Peyer's patch (tissue), 4 donors: ENCODE data around the gene PCSK5. TPM values are rescaled to one million over a fixed set of nuclear protein-coding genes. Genes with fewer than 3 reads are reported as not detected.

ENCODE experiments used
- DNase-seq, 3 donors: peaks; one replicate each; pipeline ENCODE4 v3.0.0-alpha.2; 2017 to 2019
- H3K27ac ChIP-seq, 4 donors: fragments of 200-600 bp; sonication (generic); one replicate each; pipeline ENCODE4 v1.5.1; 2016 to 2019
- H3K27me3 ChIP-seq, 2 donors: fragments of 200-600 bp; sonication (generic); one replicate each; pipeline ENCODE4 v1.5.1; 2019
- H3K36me3 ChIP-seq, 3 donors: fragments of 200-600 bp; sonication (generic); one replicate each; pipeline ENCODE4 v1.5.1; 2016 to 2019
- H3K4me1 ChIP-seq, 4 donors: fragments of 200-600 bp; sonication (generic); one replicate each; pipeline ENCODE4 v1.5.1; 2016 to 2019
- H3K4me3 ChIP-seq, 4 donors: fragments of 200-600 bp; sonication (generic); 1 replicate in 3 of 4; 2 replicates in 1 of 4; pipeline ENCODE4 v1.5.1; 2016 to 2019; ENCODE audit warnings: mild to moderate bottlenecking in 1 of 4
- H3K9me3 ChIP-seq, 4 donors: fragments of 200-600 bp; sonication (generic); one replicate each; pipeline ENCODE4 v1.5.1; 2016 to 2019; ENCODE audit warnings: mild to moderate bottlenecking in 1 of 4
- POLR2A ChIP-seq, 2 donors: fragments of 450-650 bp; IDR thresholded peaks; one replicate each; pipeline ENCODE4 v1.5.1; 2017; ENCODE audit warnings: antibody characterized with exemption in 2 of 2, mild to moderate bottlenecking in 2 of 2, moderate library complexity in 2 of 2
- total RNA-seq, 4 donors: library from RNA; depleted of rRNA; stranded (reverse); fragments of >200 nt; gene quantifications; one replicate each; pipeline ENCODE4 v1.1.0, GENCODE V29; 2016
- TF ChIP-seq, protein P1 (sequence below), 6 experiments: fragments of 450-650 bp in 4 of 6; fragments of 200-600 bp in 2 of 6; sonication (generic) in 1 of 6; IDR thresholded peaks; one replicate each; pipeline ENCODE4 v1.5.1; 2017 to 2019; ENCODE audit warnings: antibody characterized with exemption in 6 of 6, mild to moderate bottlenecking in 3 of 6, moderate library complexity in 1 of 6

Gene PCSK5
- total RNA-seq, 4 donors from 2014 or later: 77.6 to 488 (median 411) TPM

- H3K9me3 ChIP-seq: no peaks in the 10 kb centered on the region
- no peak for DNase-seq
Measured at GRCh38 chr9:76188905-76189304, 298.4 kb downstream of the PCSK5 start.

DNA sequence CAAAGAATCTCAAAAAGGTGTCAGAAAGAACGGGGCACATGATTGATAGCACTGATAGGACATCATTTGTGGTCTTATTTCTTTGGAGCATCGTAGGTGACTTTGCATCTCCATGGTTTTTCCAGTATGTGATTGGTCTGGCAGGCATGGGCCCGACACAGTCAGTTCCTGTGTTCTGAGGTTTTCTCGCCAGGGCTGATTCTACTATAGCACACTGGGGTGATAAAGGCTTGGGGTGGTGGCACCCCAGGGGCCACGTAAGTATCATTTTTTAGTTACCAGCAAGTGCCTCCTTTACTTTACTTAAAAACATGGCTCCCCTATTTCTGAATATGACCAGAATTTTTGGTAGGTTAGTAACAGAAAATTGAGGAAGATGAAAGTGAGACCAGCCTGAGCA lies 301.0 kb downstream of the PCSK5 start:
- H3K36me3 ChIP-seq: peaks cover 0 to 68% (median 0%) of the 10 kb centered on the region in 3 donors
- H3K4me1 ChIP-seq: no peaks in the 10 kb centered on the region
- TF ChIP-seq POLR2A (IDR thresholded peaks at IDR 0.05): no peak
- TF ChIP-seq, protein P1, sequence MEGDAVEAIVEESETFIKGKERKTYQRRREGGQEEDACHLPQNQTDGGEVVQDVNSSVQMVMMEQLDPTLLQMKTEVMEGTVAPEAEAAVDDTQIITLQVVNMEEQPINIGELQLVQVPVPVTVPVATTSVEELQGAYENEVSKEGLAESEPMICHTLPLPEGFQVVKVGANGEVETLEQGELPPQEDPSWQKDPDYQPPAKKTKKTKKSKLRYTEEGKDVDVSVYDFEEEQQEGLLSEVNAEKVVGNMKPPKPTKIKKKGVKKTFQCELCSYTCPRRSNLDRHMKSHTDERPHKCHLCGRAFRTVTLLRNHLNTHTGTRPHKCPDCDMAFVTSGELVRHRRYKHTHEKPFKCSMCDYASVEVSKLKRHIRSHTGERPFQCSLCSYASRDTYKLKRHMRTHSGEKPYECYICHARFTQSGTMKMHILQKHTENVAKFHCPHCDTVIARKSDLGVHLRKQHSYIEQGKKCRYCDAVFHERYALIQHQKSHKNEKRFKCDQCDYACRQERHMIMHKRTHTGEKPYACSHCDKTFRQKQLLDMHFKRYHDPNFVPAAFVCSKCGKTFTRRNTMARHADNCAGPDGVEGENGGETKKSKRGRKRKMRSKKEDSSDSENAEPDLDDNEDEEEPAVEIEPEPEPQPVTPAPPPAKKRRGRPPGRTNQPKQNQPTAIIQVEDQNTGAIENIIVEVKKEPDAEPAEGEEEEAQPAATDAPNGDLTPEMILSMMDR (IDR thresholded peaks at IDR 0.05): no peak
- no peaks in the 10 kb centered on the region for H3K9me3 ChIP-seq
- no peaks in the 10 kb centered on the region for H3K27me3 ChIP-seq
- no peak overlapping the region for H3K4me3 ChIP-seq
- no peak for DNase-seq
- H3K27ac ChIP-seq: no peak overlapping the region

More at GRCh38 chr9:76188905-76189304, 298.4 kb downstream of the PCSK5 start:
- TF ChIP-seq POLR2A (IDR thresholded peaks at IDR 0.05): no peak
- TF ChIP-seq, protein P1 (IDR thresholded peaks at IDR 0.05): no peak
- Histone ChIP-seq H3K36me3 (peaks cover 0 to 76% (median 0%) of the 10 kb centered on the region in 3 donors), H3K4me3 (no peak overlapping the region), H3K27me3 (no peaks in the 10 kb centered on the region), H3K27ac (no peak overlapping the region), H3K4me1 (no peaks in the 10 kb centered on the region)

DNA sequence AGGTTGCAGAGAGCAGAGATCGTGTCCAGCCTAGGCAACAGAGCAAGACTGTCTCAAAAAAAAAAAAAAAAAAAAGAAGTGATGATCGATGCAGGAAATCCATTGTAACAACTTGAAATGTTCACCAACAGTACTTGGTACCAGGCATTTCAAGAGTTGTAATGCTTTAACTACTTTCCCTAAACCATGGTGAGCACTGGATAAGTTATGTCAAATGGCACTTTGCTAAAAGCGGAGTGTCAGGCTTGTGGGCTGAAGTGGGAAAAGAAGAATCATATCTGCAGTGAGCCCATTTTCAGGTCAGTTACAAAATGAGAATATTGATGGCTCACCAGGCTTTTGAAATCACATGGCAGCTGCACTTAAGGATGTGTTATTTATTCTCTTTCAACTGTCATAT lies 301.5 kb downstream of the PCSK5 start:
- Histone ChIP-seq H3K36me3 (peaks cover 0 to 70% (median 0%) of the 10 kb centered on the region in 3 donors), H3K27ac (no peak overlapping the region), H3K9me3 (no peaks in the 10 kb centered on the region), H3K4me3 (no peak overlapping the region), H3K27me3 (no peaks in the 10 kb centered on the region), H3K4me1 (no peaks in the 10 kb centered on the region)
- DNase-seq: no peak
- TF ChIP-seq, protein P1 (IDR thresholded peaks at IDR 0.05): no peak
- no peak for TF ChIP-seq POLR2A (IDR thresholded peaks at IDR 0.05)

- Histone ChIP-seq H3K36me3 (peaks cover 0 to 49% (median 0%) of the 10 kb centered on the region in 3 donors), H3K27me3 (no peaks in the 10 kb centered on the region), H3K9me3 (no peaks in the 10 kb centered on the region), H3K27ac (no peak overlapping the region), H3K4me1 (no peaks in the 10 kb centered on the region), H3K4me3 (no peak overlapping the region)
- TF ChIP-seq, protein P1 (IDR thresholded peaks at IDR 0.05): no peak
- TF ChIP-seq POLR2A (IDR thresholded peaks at IDR 0.05): no peak
- DNase-seq: no peak
Measured at GRCh38 chr9:76194896-76195295, 304.4 kb downstream of the PCSK5 start.

GRCh38 chr9:76198336-76198735 lies 307.9 kb downstream of the PCSK5 start:
- Histone ChIP-seq H3K4me3 (no peak overlapping the region), H3K4me1 (no peaks in the 10 kb centered on the region), H3K27ac (no peak overlapping the region), H3K27me3 (no peaks in the 10 kb centered on the region), H3K9me3 (no peaks in the 10 kb centered on the region), H3K36me3 (peaks cover 0 to 21% (median 0%) of the 10 kb centered on the region in 3 donors)
- DNase-seq: no peak
- no peak for TF ChIP-seq POLR2A (IDR thresholded peaks at IDR 0.05)
- TF ChIP-seq, protein P1 (IDR thresholded peaks at IDR 0.05): no peak

- H3K4me1 ChIP-seq: no peaks in the 10 kb centered on the region
- no peak overlapping the region for H3K4me3 ChIP-seq
- H3K9me3 ChIP-seq: no peaks in the 10 kb centered on the region
- H3K27me3 ChIP-seq: no peaks in the 10 kb centered on the region
- no peak for DNase-seq
- TF ChIP-seq, protein P1 (IDR thresholded peaks at IDR 0.05): no peak
- no peak for TF ChIP-seq POLR2A (IDR thresholded peaks at IDR 0.05)
- H3K36me3 ChIP-seq: peaks cover 0 to 13% (median 0%) of the 10 kb centered on the region in 3 donors
- no peak overlapping the region for H3K27ac ChIP-seq
Measured at GRCh38 chr9:76200315-76200714, 309.8 kb downstream of the PCSK5 start.
